ENCODE measurements around the gene OGFR. TPM values are rescaled to one million over a fixed set of nuclear protein-coding genes. Genes with fewer than 3 reads are reported as not detected.
"Not testable (repeated sequence)": the region's sequence is repeated elsewhere in the genome, so short reads cannot be mapped to it uniquely, and the experiment has no call there.

Gene OGFR
- total RNA-seq, 2 experiments from 2014 or later = 67.0 to 76.6 TPM

GRCh38 chr20:62848917-62849316 lies 44.3 kb downstream of the OGFR start:
- not testable (repeated sequence) for ATAC-seq; H3K4me1 Mint-ChIP-seq (ENCODE audit: low read depth); H3K27ac Mint-ChIP-seq; H3K4me3 Mint-ChIP-seq; H3K27me3 Mint-ChIP-seq (ENCODE audit: low read depth); DNase-seq; H3K9me3 Mint-ChIP-seq (ENCODE audit: insufficient read depth)
- peaks cover 18% of the 10 kb centered on the region for H3K36me3 Mint-ChIP-seq (ENCODE audit: low read depth)
- ChIA-PET POLR2A (interaction anchor here (0.7 kb wide), 1 partner anchor 17 kb away, joined by 3 read pairs; no protein-coding TSS in a partner anchor), CTCF (interaction anchor here (0.8 kb wide), 1 partner anchor 26 kb away, joined by 3 read pairs; no protein-coding TSS in a partner anchor)

- DNase-seq (no peak), ATAC-seq (no peak)
- POLR2A ChIA-PET = interaction anchor here (0.7 kb wide), 1 partner anchor 18 kb away, joined by 3 read pairs; no protein-coding TSS in a partner anchor
- no peaks in the 10 kb centered on the region for H3K4me1 Mint-ChIP-seq (ENCODE audit: low read depth)
- no peaks in the 10 kb centered on the region for H3K9me3 Mint-ChIP-seq (ENCODE audit: insufficient read depth)
- H3K27ac Mint-ChIP-seq = no peak overlapping the region
- CTCF ChIA-PET = interaction anchor here (0.8 kb wide), 1 partner anchor 27 kb away, joined by 3 read pairs; no protein-coding TSS in a partner anchor
- H3K4me3 Mint-ChIP-seq = no peak overlapping the region
- H3K36me3 Mint-ChIP-seq (ENCODE audit: low read depth) = peaks cover 19% of the 10 kb centered on the region
- H3K27me3 Mint-ChIP-seq (ENCODE audit: low read depth) = no peaks in the 10 kb centered on the region
Observed at GRCh38 chr20:62849431-62849830, 44.8 kb downstream of the OGFR start.

GRCh38 chr20:62850333-62850974 lies 45.8 kb downstream of the OGFR start:
- H3K27me3 Mint-ChIP-seq (ENCODE audit: low read depth) = no peaks in the 10 kb centered on the region
- no peak for ATAC-seq
- no peaks in the 10 kb centered on the region for H3K4me1 Mint-ChIP-seq (ENCODE audit: low read depth)
- peaks cover 18% of the 10 kb centered on the region for H3K36me3 Mint-ChIP-seq (ENCODE audit: low read depth)
- no peaks in the 10 kb centered on the region for H3K9me3 Mint-ChIP-seq (ENCODE audit: insufficient read depth)
- no peak for DNase-seq
- ChIA-PET POLR2A (no interaction called here), CTCF (no interaction called here)
- no peak overlapping the region for H3K4me3 Mint-ChIP-seq
- H3K27ac Mint-ChIP-seq = no peak overlapping the region

- Mint-ChIP-seq H3K27me3 (ENCODE audit: low read depth) (no peaks in the 10 kb centered on the region), H3K9me3 (ENCODE audit: insufficient read depth) (no peaks in the 10 kb centered on the region), H3K4me3 (no peak overlapping the region), H3K27ac (peak overlapping the region; percentile 20), H3K36me3 (ENCODE audit: low read depth) (peaks cover 17% of the 10 kb centered on the region), H3K4me1 (ENCODE audit: low read depth) (no peaks in the 10 kb centered on the region)
- no peak for DNase-seq
- CTCF ChIA-PET = no interaction called here
- no peak for ATAC-seq
- POLR2A ChIA-PET = no interaction called here
Observed at GRCh38 chr20:62852196-62852595, 47.6 kb downstream of the OGFR start.

GRCh38 chr20:62852841-62853240 lies 48.2 kb downstream of the OGFR start:
- H3K4me3 Mint-ChIP-seq = no peak overlapping the region
- no peaks in the 10 kb centered on the region for H3K4me1 Mint-ChIP-seq (ENCODE audit: low read depth)
- H3K36me3 Mint-ChIP-seq (ENCODE audit: low read depth) = peaks cover 15% of the 10 kb centered on the region
- ChIA-PET CTCF (no interaction called here), POLR2A (no interaction called here)
- no peak for DNase-seq
- H3K9me3 Mint-ChIP-seq (ENCODE audit: insufficient read depth) = no peaks in the 10 kb centered on the region
- ATAC-seq = no peak
- no peak overlapping the region for H3K27ac Mint-ChIP-seq
- H3K27me3 Mint-ChIP-seq (ENCODE audit: low read depth) = no peaks in the 10 kb centered on the region

- H3K36me3 Mint-ChIP-seq (ENCODE audit: low read depth) = peaks cover 14% of the 10 kb centered on the region
- H3K27ac Mint-ChIP-seq; ATAC-seq; H3K4me1 Mint-ChIP-seq (ENCODE audit: low read depth); DNase-seq; H3K9me3 Mint-ChIP-seq (ENCODE audit: insufficient read depth); CTCF ChIA-PET; H3K4me3 Mint-ChIP-seq; H3K27me3 Mint-ChIP-seq (ENCODE audit: low read depth); POLR2A ChIA-PET: not testable (repeated sequence)
Observed at GRCh38 chr20:62853304-62853703, 48.7 kb downstream of the OGFR start.

GRCh38 chr20:62854121-62854520 lies 49.5 kb downstream of the OGFR start:
- H3K4me3 Mint-ChIP-seq = no peak overlapping the region
- H3K4me1 Mint-ChIP-seq (ENCODE audit: low read depth) = peaks cover 1% of the 10 kb centered on the region
- ATAC-seq (no peak), DNase-seq (no peak)
- H3K27ac Mint-ChIP-seq = no peak overlapping the region
- H3K27me3 Mint-ChIP-seq (ENCODE audit: low read depth) = no peaks in the 10 kb centered on the region
- POLR2A ChIA-PET = no interaction called here
- H3K9me3 Mint-ChIP-seq (ENCODE audit: insufficient read depth) = no peaks in the 10 kb centered on the region
- peaks cover 14% of the 10 kb centered on the region for H3K36me3 Mint-ChIP-seq (ENCODE audit: low read depth)
- CTCF ChIA-PET = no interaction called here

GRCh38 chr20:62855120-62855519 lies 50.5 kb downstream of the OGFR start:
- Mint-ChIP-seq H3K36me3 (ENCODE audit: low read depth) (peaks cover 15% of the 10 kb centered on the region), H3K27me3 (ENCODE audit: low read depth) (peaks cover 2% of the 10 kb centered on the region), H3K4me1 (ENCODE audit: low read depth) (peaks cover 11% of the 10 kb centered on the region), H3K4me3 (no peak overlapping the region), H3K9me3 (ENCODE audit: insufficient read depth) (no peaks in the 10 kb centered on the region), H3K27ac (no peak overlapping the region)
- ATAC-seq (no peak), DNase-seq (no peak)
- ChIA-PET CTCF (no interaction called here), POLR2A (no interaction called here)

- ChIA-PET POLR2A (no interaction called here), CTCF (interaction anchor here (1.2 kb wide), 1 partner anchor 152 kb away, joined by 3 read pairs; no protein-coding TSS in a partner anchor)
- peaks cover 18% of the 10 kb centered on the region for H3K36me3 Mint-ChIP-seq (ENCODE audit: low read depth)
- ATAC-seq (no peak), DNase-seq (no peak)
- H3K4me3 Mint-ChIP-seq = no peak overlapping the region
- peaks cover 3% of the 10 kb centered on the region for H3K27me3 Mint-ChIP-seq (ENCODE audit: low read depth)
- no peaks in the 10 kb centered on the region for H3K9me3 Mint-ChIP-seq (ENCODE audit: insufficient read depth)
- H3K4me1 Mint-ChIP-seq (ENCODE audit: low read depth) = peaks cover 19% of the 10 kb centered on the region
- no peak overlapping the region for H3K27ac Mint-ChIP-seq
Observed at GRCh38 chr20:62856931-62857619, 52.4 kb downstream of the OGFR start.

GRCh38 chr20:62858058-62858830 lies 53.6 kb downstream of the OGFR start:
- Mint-ChIP-seq H3K27me3 (ENCODE audit: low read depth) (peaks cover 3% of the 10 kb centered on the region), H3K9me3 (ENCODE audit: insufficient read depth) (no peaks in the 10 kb centered on the region), H3K27ac (no peak overlapping the region), H3K4me3 (no peak overlapping the region), H3K36me3 (ENCODE audit: low read depth) (peaks cover 12% of the 10 kb centered on the region), H3K4me1 (ENCODE audit: low read depth) (peaks cover 23% of the 10 kb centered on the region)
- ChIA-PET CTCF (interaction anchor here (1.2 kb wide), 1 partner anchor 151 kb away, joined by 3 read pairs; no protein-coding TSS in a partner anchor), POLR2A (no interaction called here)
- no peak for ATAC-seq
- no peak for DNase-seq

GRCh38 chr20:62859721-62860120 lies 55.1 kb downstream of the OGFR start:
- Mint-ChIP-seq H3K4me3 (peak overlapping the region; percentile 64), H3K36me3 (ENCODE audit: low read depth) (peaks cover 9% of the 10 kb centered on the region), H3K4me1 (ENCODE audit: low read depth) (peaks cover 23% of the 10 kb centered on the region), H3K9me3 (ENCODE audit: insufficient read depth) (no peaks in the 10 kb centered on the region), H3K27ac (no peak overlapping the region), H3K27me3 (ENCODE audit: low read depth) (peaks cover 3% of the 10 kb centered on the region)
- ChIA-PET POLR2A (no interaction called here), CTCF (interaction anchor here (0.7 to 1.1 kb wide), 2 partner anchors 52 to 360 kb away, joined by 3 read pairs; no protein-coding TSS in a partner anchor)
- no peak for DNase-seq
- no peak for ATAC-seq

Measured in activated CD8-positive, alpha-beta T cell treated with anti-CD3 and anti-CD28 coated beads, Interleukin-2, amount 10 ng/mL, durations not matched to agents 7 days and 5 days (primary cell).